AG04450 (cell line): ENCODE measurements around the gene MIR17HG. TPM values are rescaled to one million over a fixed set of nuclear protein-coding genes. Genes with fewer than 3 reads are reported as not detected.

Source experiments
- CTCF ChIA-PET: fragments of 300-600, 350-600 bp; formaldehyde crosslinking; extraction: SDS; loops from one replicate; lab custom pipeline; 2022; ENCODE audit warnings: antibody characterized with exemption, inconsistent platforms; lab: Charles Lee
- POLR2A ChIA-PET: fragments of 350-600 bp; formaldehyde crosslinking; extraction: SDS; loops from one replicate; lab custom pipeline; 2021; ENCODE audit warnings: antibody characterized with exemption, inconsistent platforms; lab: Yijun Ruan, JAX
- DNase-seq: peaks from one replicate; pipeline ENCODE4 v3.0.0-alpha.2; 2011; ENCODE audit warnings: low read depth, low spot score
- H3K27ac ChIP-seq: one replicate; pipeline ENCODE4 v1.5.1; 2012; ENCODE audit warnings: low read depth, low read length, control low read depth
- H3K27me3 ChIP-seq: one replicate; pipeline ENCODE4 v1.6.0; 2012; ENCODE audit warnings: low read length; ENCODE audit not compliant: control insufficient read depth, insufficient read depth
- H3K4me3 ChIP-seq: 2 replicates; pipeline ENCODE4 v1.5.1; 2011; ENCODE audit warnings: mild to moderate bottlenecking, low read depth, low read length, control low read depth
- H3K9me3 ChIP-seq: 2 replicates; pipeline ENCODE4 v1.5.1; 2012; ENCODE audit warnings: low read length; ENCODE audit not compliant: control insufficient read depth, insufficient read depth
- polyA minus RNA-seq: library from RNA; depleted of rRNA, polyadenylated mRNA; stranded (reverse); fragments of >200 nt; gene quantifications from 2 replicates; pipeline ENCODE4 v1.2.3, GENCODE V29; 2011; rRNA and poly(A)+ RNA removed
- polyA plus RNA-seq: library from polyadenylated mRNA; depleted of rRNA; stranded (reverse); fragments of >200 nt; gene quantifications from 2 replicates; pipeline ENCODE4 v1.2.3, GENCODE V29; 2011; rRNA removed
- TF ChIP-seq, protein P1 (sequence below): IDR thresholded peaks from 2 replicates; pipeline ENCODE4 v1.5.1; 2011; ENCODE audit warnings: low read depth, low read length, control low read depth, inconsistent platforms

Gene MIR17HG
- polyA plus RNA-seq, result 1.0 and 1.3 TPM in 2 replicates
- polyA minus RNA-seq, result 5.1 and 6.6 TPM in 2 replicates

- Histone ChIP-seq H3K27ac (no peak within 1 kb of the TSS), H3K9me3 (no peaks in the 10 kb centered on the region; the same call in 1 of the 2 replicates), H3K4me3 (peak within 1 kb of the TSS; percentile 76), H3K27me3 (peaks cover 10% of the 10 kb centered on the region)
- DNase-seq, result no peak
- ChIA-PET POLR2A (no interaction called here), CTCF (no interaction called here)
- TF ChIP-seq, protein P1, sequence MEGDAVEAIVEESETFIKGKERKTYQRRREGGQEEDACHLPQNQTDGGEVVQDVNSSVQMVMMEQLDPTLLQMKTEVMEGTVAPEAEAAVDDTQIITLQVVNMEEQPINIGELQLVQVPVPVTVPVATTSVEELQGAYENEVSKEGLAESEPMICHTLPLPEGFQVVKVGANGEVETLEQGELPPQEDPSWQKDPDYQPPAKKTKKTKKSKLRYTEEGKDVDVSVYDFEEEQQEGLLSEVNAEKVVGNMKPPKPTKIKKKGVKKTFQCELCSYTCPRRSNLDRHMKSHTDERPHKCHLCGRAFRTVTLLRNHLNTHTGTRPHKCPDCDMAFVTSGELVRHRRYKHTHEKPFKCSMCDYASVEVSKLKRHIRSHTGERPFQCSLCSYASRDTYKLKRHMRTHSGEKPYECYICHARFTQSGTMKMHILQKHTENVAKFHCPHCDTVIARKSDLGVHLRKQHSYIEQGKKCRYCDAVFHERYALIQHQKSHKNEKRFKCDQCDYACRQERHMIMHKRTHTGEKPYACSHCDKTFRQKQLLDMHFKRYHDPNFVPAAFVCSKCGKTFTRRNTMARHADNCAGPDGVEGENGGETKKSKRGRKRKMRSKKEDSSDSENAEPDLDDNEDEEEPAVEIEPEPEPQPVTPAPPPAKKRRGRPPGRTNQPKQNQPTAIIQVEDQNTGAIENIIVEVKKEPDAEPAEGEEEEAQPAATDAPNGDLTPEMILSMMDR, result no peak
Observed at GRCh38 chr13:91347202-91347995, at the start of gene MIR17HG. Gene MIR17HG, plus strand, starts transcription at chr13:91347687.

GRCh38 chr13:91298060-91298459 lies 49.4 kb upstream of the MIR17HG start:
- TF ChIP-seq, protein P1, result no peak
- Histone ChIP-seq H3K27me3 (no peaks in the 10 kb centered on the region), H3K9me3 (no peaks in the 10 kb centered on the region), H3K27ac (no peak overlapping the region), H3K4me3 (no peak overlapping the region)
- CTCF ChIA-PET, result no interaction called here
- no peak for DNase-seq
- POLR2A ChIA-PET, result no interaction called here

DNA sequence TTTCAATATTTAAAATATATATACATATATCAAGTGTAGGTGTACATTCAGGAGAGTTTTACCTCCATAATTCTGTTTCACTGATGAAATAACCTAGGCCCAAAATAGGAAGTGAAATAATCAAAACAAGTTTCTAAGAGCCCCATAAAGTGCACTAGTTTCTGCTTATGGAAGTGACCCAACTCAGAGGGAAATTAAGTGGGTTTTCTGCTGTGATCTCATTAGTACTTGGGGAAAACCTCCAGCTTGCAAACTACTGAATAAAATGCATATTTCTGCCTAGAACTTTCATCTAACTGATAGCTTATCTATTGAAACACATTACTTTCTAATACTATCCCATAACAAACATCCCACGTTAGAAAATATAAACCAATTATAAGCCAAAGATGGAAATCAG lies 45.4 kb upstream of the MIR17HG start:
- DNase-seq, result no peak
- no peaks in the 10 kb centered on the region for H3K27me3 ChIP-seq
- H3K4me3 ChIP-seq, result no peak overlapping the region
- TF ChIP-seq, protein P1, result no peak
- CTCF ChIA-PET, result no interaction called here
- H3K9me3 ChIP-seq, result no peaks in the 10 kb centered on the region
- POLR2A ChIA-PET, result no interaction called here
- no peak overlapping the region for H3K27ac ChIP-seq

- Histone ChIP-seq H3K4me3 (no peak overlapping the region), H3K9me3 (no peaks in the 10 kb centered on the region), H3K27me3 (no peaks in the 10 kb centered on the region), H3K27ac (no peak overlapping the region)
- ChIA-PET POLR2A (no interaction called here), CTCF (no interaction called here)
- TF ChIP-seq, protein P1, result no peak
- DNase-seq, result no peak
Observed at GRCh38 chr13:91303031-91303430, 44.5 kb upstream of the MIR17HG start.

GRCh38 chr13:91304741-91305140 lies 42.7 kb upstream of the MIR17HG start:
- Histone ChIP-seq H3K27me3 (no peaks in the 10 kb centered on the region), H3K27ac (no peak overlapping the region), H3K4me3 (no peak overlapping the region), H3K9me3 (no peaks in the 10 kb centered on the region)
- TF ChIP-seq, protein P1, result no peak
- DNase-seq, result no peak
- CTCF ChIA-PET, result no interaction called here
- POLR2A ChIA-PET, result no interaction called here
